Measurements from ENCODE around the gene CD24. TPM values are rescaled to one million over a fixed set of nuclear protein-coding genes. Genes with fewer than 3 reads are reported as not detected.

CD24 gene
- total and polyA plus RNA-seq, 8 donors, result 54.0 to 184 (median 156) TPM

DNA sequence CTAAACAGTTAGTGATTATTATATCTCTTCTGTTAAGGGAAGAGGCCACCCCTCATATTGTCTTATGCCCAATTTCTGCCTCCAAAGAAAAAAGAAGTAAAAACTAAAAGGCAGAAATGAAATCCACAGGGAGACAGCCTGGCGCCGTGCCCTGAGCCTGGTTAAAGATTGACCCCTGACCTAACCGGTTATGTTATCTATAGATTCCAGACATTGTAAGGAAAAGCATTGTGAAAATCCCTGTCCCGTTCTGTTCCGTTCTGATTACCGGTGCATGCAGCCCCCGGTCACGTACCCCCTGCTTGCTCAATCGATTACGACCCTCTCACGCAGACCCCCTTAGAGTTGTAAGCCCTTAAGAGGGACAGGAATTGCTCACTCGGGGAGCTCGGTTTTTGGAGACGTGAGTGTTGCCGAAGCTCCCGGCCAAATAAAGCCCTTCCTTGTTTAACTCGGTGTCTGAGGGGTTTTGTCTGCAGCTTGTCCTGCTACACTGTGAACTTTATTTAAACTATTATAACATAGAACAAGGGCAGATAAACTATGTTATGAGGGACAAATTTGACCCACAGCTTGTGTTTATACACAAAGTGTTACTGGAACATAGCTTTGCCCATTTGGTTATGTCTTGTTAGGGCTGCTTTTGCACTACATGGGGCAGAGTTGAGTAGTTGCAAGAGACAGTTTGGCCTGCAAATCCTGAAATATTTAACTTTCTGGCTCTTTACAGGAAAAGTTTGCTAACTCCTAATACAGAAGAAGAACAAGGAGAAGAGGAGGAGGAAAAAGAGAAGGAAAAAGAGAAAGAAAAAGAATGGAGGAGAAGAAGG lies 49.6 kb downstream of the CD24 start:
- H3K4me3 ChIP-seq, result no peak overlapping the region
- no peaks in the 10 kb centered on the region for H3K9me3 ChIP-seq
- H3K4me1 ChIP-seq, result no peaks in the 10 kb centered on the region
- H3K36me3 ChIP-seq, result no peaks in the 10 kb centered on the region
- ATAC-seq (no peak), DNase-seq (no peak)
- TF ChIP-seq, protein P1, sequence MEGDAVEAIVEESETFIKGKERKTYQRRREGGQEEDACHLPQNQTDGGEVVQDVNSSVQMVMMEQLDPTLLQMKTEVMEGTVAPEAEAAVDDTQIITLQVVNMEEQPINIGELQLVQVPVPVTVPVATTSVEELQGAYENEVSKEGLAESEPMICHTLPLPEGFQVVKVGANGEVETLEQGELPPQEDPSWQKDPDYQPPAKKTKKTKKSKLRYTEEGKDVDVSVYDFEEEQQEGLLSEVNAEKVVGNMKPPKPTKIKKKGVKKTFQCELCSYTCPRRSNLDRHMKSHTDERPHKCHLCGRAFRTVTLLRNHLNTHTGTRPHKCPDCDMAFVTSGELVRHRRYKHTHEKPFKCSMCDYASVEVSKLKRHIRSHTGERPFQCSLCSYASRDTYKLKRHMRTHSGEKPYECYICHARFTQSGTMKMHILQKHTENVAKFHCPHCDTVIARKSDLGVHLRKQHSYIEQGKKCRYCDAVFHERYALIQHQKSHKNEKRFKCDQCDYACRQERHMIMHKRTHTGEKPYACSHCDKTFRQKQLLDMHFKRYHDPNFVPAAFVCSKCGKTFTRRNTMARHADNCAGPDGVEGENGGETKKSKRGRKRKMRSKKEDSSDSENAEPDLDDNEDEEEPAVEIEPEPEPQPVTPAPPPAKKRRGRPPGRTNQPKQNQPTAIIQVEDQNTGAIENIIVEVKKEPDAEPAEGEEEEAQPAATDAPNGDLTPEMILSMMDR (IDR thresholded peaks at IDR 0.05), result no peak
- H3K27ac ChIP-seq, result no peak overlapping the region
- peaks cover 0 to 16% of the 10 kb centered on the region in 2 donors for H3K27me3 ChIP-seq
- intact Hi-C loops (cut with DNase I), result no loop called here

DNA sequence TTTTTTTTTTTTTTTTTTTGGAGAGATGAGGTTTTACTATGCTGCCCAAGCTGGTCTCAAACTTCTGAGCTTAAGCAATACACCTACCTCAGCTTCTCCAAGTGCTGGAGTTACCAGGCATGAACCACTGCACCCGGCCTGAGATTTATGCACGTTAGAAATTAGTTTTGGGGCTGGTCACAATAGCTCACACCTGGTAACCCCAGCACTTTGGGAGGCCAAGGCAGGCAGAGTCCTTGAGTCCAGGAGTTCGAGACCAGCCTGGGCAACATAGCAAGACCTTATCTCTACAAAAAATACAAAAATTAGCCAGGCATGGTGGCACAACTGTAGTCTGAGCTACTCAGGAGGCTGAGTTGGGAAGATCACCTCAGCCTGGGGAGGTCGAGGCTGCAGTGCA lies 51.9 kb downstream of the CD24 start:
- no peak overlapping the region for H3K27ac ChIP-seq
- H3K9me3 ChIP-seq, result no peaks in the 10 kb centered on the region
- H3K4me3 ChIP-seq, result no peak overlapping the region
- ATAC-seq, result no peak
- DNase-seq, result no peak
- peaks cover 0 to 16% of the 10 kb centered on the region in 2 donors for H3K27me3 ChIP-seq
- H3K4me1 ChIP-seq, result no peaks in the 10 kb centered on the region
- H3K36me3 ChIP-seq, result no peaks in the 10 kb centered on the region
- TF ChIP-seq, protein P1 (IDR thresholded peaks at IDR 0.05), result no peak
- intact Hi-C loops (cut with DNase I), result no loop called here

Other genes starting within 250 kb of the CD24 start
- 10 to 100 TPM; 14.1 to 15.8 TPM for gene MTRES1, start 53.5 kb upstream of the CD24 start, total RNA-seq
- 10 to 100 TPM; 22.5 to 29.5 (median 25.2) TPM for gene MTRES1, start 53.5 kb upstream of the CD24 start, polyA plus RNA-seq (ENCODE audit: insufficient read length in 6 of 6)
- gene BEND3, start 140.8 kb upstream of the CD24 start, total RNA-seq, result 1 to 10 TPM; 3.8 to 5.6 TPM
- gene BEND3, start 140.8 kb upstream of the CD24 start, polyA plus RNA-seq (ENCODE audit: insufficient read length in 6 of 6), result 1 to 10 TPM; 4.4 to 7.8 (median 5.9) TPM

All from left lung (tissue), 10 donors.